ENCODE measurements around the gene CRYBG1.
"Not testable (repeated sequence)": the region's sequence is repeated elsewhere in the genome, so short reads cannot be mapped to it uniquely, and the experiment has no call there.

Gene CRYBG1

GRCh38 chr6:106377061-106377540 lies 16.6 kb downstream of the CRYBG1 start:
- DNase-seq (ENCODE audit: low read depth) = no peak

DNA sequence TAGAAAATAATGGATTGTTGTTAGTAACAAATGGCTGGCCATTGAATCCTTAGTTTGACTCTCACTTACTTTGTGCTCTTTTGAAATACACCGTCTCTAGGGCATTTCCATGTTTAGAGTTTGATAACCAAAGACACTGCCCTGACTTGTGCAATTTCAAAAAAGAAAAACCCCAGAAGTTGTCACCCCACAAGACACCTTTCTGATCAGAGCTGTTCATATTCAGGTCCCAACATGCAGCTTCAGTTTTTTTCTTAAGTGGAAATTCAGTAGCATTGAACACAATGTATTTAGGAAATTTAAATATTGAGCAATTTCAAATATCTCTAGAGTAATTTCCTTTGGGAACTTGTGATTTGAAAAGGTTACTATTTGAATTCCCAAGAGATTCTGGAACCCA lies 19.4 kb downstream of the CRYBG1 start:
- no peak for DNase-seq (ENCODE audit: low read depth)

GRCh38 chr6:106380407-106380806 lies 19.9 kb downstream of the CRYBG1 start:
- no peak for DNase-seq (ENCODE audit: low read depth)

DNA sequence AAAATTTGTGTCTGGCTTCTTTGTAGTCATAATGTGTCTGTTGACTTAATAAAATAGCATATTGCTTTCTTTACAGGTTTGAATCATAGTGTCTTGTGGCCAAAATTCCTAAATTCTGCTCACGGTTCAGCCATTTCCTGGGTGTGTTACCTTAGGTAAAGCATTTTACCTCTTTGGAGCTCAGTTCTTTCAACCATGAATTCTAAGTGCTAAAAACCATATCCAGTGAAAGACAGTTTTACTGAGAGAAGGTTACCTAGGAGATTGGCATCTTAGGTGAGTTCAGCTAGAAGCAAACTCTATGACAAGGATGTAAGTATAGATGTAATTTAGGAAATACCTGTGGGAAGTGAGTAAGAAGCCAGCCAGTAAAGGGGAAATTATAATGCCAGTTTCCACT lies 20.7 kb downstream of the CRYBG1 start:
- DNase-seq (ENCODE audit: low read depth) = no peak

DNA sequence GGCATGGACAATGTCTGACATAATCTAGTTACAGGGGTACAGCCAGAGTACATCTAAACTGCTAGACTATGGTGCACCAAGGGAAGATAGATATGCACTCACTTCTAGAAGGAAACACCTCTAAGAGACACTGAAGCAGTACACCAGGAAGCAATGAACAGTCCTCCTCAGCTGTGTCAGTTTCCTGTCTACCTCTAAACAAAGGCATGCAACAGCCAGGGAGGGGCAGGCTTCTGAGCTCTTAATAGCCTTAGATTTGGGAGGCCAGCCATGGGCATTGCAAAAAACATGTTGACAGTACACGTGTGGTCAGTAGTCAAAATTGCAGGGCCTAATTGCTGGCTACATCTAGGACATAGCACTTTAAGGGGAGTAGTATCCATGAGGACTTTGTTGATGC lies 21.4 kb downstream of the CRYBG1 start:
- no peak for DNase-seq (ENCODE audit: low read depth)

- DNase-seq (ENCODE audit: low read depth) = no peak
Measured at GRCh38 chr6:106383573-106383972, 23.1 kb downstream of the CRYBG1 start.

- no peak for DNase-seq (ENCODE audit: low read depth)
Measured at GRCh38 chr6:106385530-106385929, 25.0 kb downstream of the CRYBG1 start.

- no peak for DNase-seq (ENCODE audit: low read depth)
Measured at GRCh38 chr6:106387875-106388274, 27.4 kb downstream of the CRYBG1 start.

DNA sequence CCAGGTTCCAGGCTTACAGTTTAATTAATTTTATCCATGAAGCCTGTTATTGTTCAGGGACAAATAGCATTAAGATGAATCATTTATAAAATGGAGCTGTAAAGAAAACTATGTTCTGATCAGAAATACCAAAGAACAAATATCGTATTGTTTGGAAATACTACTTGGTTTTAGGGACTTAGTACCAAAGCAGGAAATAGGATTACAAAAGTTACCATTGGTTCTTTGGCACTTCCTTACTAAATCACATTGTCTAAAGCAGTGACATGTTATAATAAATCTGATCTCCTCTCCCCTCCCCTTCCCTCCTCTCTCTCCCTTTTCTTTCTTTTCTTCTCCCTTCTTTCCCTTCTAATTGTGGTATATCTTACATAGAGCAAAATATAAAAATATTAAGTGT lies 29.6 kb downstream of the CRYBG1 start:
- DNase-seq (ENCODE audit: low read depth) = no peak

GRCh38 chr6:106396426-106397220 lies 36.1 kb downstream of the CRYBG1 start:
- no peak for DNase-seq (ENCODE audit: low read depth)

GRCh38 chr6:106397431-106397830 lies 36.9 kb downstream of the CRYBG1 start:
- no peak for DNase-seq (ENCODE audit: low read depth)

DNA sequence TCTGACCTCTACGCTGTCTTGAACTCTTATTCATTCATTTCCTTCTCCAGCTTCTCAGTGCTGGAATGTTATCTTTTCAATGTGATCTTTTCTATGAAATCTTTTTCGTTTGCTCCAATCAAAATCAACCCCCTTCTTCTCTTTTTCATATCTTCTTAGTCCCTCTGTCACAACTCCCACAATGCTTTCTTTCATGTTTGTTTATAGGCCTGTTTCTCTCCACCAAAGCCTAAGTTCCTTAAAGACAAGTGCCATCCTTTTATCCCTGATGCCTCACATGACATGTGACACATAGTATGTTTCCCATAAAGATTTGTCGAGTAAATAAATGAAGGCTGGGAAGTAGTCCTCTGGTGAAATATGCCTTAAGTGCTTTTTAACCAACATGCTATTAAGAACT lies 38.1 kb downstream of the CRYBG1 start:
- DNase-seq (ENCODE audit: low read depth) = no peak

GRCh38 chr6:106405044-106405443 lies 44.5 kb downstream of the CRYBG1 start:
- DNase-seq (ENCODE audit: low read depth) = not testable (repeated sequence)

DNA sequence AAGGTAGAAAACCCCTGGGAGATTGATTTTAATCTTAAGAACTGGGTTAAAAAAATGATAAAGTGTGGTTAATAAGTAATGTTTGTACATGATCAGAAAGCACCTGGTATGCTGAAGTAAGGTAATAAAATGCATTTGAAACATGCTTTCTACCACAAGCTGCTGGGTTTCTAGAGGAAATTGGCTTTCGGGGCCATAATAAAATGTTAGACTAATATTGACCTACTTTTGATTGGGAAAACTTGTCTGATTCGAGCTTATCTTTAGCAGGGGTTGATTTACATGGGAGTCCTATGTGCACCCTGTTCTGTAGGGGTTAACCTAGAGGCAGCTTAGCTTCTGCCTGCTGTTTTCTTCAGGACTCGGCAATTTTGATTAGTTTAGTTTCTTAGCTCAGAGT lies 50.5 kb downstream of the CRYBG1 start:
- DNase-seq (ENCODE audit: low read depth) = no peak

DNA sequence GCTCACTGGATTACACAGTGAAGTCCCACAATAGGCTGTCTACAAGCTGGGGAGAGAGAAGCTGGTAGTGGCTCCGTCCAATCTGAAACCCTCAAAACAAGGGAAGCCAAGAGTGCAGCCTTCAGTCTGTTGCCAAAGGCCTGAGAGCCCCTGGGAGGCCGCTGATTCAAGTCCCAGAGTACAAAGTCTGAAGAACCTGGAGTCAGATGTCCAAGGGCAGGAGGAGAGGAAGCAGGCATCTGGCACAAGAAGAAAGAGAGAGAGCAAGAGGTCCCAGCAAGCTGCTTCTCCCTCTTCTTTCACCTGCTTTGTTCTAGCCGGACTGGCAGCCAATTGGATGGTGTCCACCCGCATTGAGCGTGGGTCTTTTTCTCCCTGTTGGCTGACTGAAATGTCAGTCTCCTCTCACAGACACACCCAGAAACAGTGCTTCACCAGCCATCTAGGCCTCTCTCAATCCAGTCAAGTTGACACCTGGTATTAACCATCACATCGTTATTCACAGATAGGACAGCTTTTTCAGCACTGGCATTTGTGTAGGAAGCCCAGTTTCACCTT lies 51.2 kb downstream of the CRYBG1 start:
- no peak for DNase-seq (ENCODE audit: low read depth)

DNA sequence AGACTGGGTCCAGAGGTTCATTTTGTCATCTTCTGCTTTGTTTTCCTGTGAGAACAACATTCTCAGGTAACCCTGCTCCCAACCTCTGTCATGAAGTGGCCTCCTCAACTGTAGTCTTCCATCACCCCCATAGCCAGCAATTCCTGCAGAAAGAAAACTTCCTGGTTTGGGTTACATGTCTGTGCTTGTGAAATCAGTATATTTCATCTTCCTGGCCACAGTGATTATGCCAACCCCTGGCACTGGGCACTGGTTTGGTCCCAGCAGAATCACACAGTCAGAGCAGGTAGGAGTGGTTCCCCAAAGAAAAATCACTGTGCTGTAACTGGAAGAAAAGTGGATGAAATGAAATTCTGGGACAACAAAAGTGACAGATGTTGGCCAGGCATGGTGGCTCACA lies 52.5 kb downstream of the CRYBG1 start:
- no peak for DNase-seq (ENCODE audit: low read depth)

- no peak for DNase-seq (ENCODE audit: low read depth)
Measured at GRCh38 chr6:106413722-106414121, 53.2 kb downstream of the CRYBG1 start.

- DNase-seq (ENCODE audit: low read depth) = no peak
Measured at GRCh38 chr6:106415921-106416320, 55.4 kb downstream of the CRYBG1 start.

GRCh38 chr6:106417572-106418147 lies 57.1 kb downstream of the CRYBG1 start:
- DNase-seq (ENCODE audit: low read depth) = no peak

DNA sequence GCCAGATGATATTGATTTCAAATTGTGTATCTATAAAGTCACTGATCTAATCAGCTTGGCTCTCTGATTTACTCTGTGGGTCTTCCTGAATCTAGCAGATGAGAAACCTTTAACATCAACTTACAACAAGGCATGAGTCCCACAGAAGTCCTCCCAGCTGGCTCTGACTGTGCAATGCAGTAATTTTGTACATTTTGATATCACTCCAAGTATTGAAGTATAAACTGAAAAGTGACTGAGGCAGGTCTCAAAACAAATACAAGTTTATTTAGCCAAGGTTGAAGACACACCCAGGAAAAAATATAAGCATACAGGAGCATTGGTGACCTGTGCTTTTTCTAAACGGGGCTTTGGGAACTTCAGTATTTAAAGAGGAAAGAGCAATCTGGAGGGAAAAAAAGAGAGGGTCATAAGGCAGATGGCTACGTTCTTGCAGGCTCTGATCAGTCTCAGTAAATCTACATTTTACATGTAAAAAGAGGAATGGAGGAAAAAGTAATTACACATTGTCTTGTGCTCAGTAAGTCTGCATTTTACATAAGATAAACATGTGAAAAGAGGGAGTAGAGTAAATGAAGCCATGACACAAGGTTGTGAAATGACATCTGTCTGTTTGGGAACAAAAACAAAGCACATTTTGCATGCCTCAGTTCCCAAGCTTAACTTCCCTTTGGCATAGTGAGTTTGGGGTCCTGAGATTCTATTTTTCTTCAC lies 59.5 kb downstream of the CRYBG1 start:
- DNase-seq (ENCODE audit: low read depth) = no peak

GRCh38 chr6:106421496-106421895 lies 61.0 kb downstream of the CRYBG1 start:
- DNase-seq (ENCODE audit: low read depth) = no peak

GRCh38 chr6:106422534-106422933 lies 62.0 kb downstream of the CRYBG1 start:
- no peak for DNase-seq (ENCODE audit: low read depth)

DNA sequence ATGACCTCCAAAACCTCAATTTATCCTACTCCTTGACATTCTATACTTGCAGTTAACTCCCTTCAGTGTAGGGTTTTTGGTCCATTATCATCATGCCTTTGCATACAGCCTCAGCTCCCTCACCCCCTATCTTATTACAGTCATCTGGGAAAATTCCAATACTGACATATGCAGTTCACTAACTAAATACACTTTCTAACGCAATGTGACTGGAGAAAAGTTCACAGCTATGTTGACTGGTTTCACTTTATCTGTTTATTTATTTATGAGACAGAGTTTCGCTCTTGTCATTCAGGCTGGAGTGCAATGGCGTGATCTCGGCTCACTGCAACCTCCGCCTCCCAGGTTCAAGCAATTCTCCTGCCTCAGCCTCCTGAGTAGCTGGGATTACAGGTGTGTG lies 64.9 kb downstream of the CRYBG1 start:
- no peak for DNase-seq (ENCODE audit: low read depth)

All from fibroblast of the conjunctiva (primary cell).